Stimulated activated memory B cell treated with anti-CD40 and anti-IgM and Interleukin-4, amounts not matched to agents 10 μg/mL and 1 μg/mL and 100 μg/mL, for 72 hours (primary cell): Measurements from ENCODE around the gene C2orf92.
"Not testable (repeated sequence)": the region's sequence is repeated elsewhere in the genome, so short reads cannot be mapped to it uniquely, and the experiment has no call there.

Source experiments
- ATAC-seq: fragments of 150-1000 bp; cut with Tn5 transposase; 2 replicates; pipeline ENCODE4 v1.10.0; 2021
- H3K27ac Mint-ChIP-seq: one replicate; pipeline ENCODE4 v1.8.0; 2022; ENCODE audit warnings: mild to moderate bottlenecking, mixed read lengths
- H3K27me3 Mint-ChIP-seq: one replicate; pipeline ENCODE4 v1.8.0; 2022; ENCODE audit warnings: mixed read lengths
- H3K36me3 Mint-ChIP-seq: one replicate; pipeline ENCODE4 v1.8.0; 2022; ENCODE audit warnings: mixed read lengths
- H3K4me1 Mint-ChIP-seq: one replicate; pipeline ENCODE4 v1.8.0; 2022; ENCODE audit warnings: mixed read lengths
- H3K4me3 Mint-ChIP-seq: one replicate; pipeline ENCODE4 v1.8.0; 2022; ENCODE audit warnings: mild to moderate bottlenecking, moderate library complexity, mixed read lengths
- H3K9me3 Mint-ChIP-seq: one replicate; pipeline ENCODE4 v1.8.0; 2022; ENCODE audit warnings: mixed read lengths

Gene C2orf92

GRCh38 chr2:97670471-97670870 lies 958 bp downstream of the C2orf92 start:
- Mint-ChIP-seq H3K4me1 (peaks cover 26% of the 10 kb centered on the region), H3K27ac (no peak overlapping the region), H3K4me3 (no peak overlapping the region), H3K27me3 (peaks cover 6% of the 10 kb centered on the region), H3K36me3 (no peaks in the 10 kb centered on the region), H3K9me3 (no peaks in the 10 kb centered on the region)
- no peak for ATAC-seq

- Mint-ChIP-seq H3K4me3 (no peak overlapping the region), H3K36me3 (no peaks in the 10 kb centered on the region), H3K27me3 (peaks cover 6% of the 10 kb centered on the region), H3K9me3 (no peaks in the 10 kb centered on the region), H3K27ac (no peak overlapping the region), H3K4me1 (peaks cover 26% of the 10 kb centered on the region)
- no peak for ATAC-seq
Observed at GRCh38 chr2:97671526-97671925, 2.0 kb downstream of the C2orf92 start.

GRCh38 chr2:97672606-97673140 lies 3.2 kb downstream of the C2orf92 start:
- not testable (repeated sequence) for H3K27ac Mint-ChIP-seq, H3K4me3 Mint-ChIP-seq, ATAC-seq, H3K27me3 Mint-ChIP-seq, H3K36me3 Mint-ChIP-seq, H3K9me3 Mint-ChIP-seq
- peaks cover 26% of the 10 kb centered on the region for H3K4me1 Mint-ChIP-seq

GRCh38 chr2:97673182-97673914 lies 3.8 kb downstream of the C2orf92 start:
- peaks cover 6% of the 10 kb centered on the region for H3K27me3 Mint-ChIP-seq
- no peaks in the 10 kb centered on the region for H3K9me3 Mint-ChIP-seq
- no peak overlapping the region for H3K27ac Mint-ChIP-seq
- peaks cover 26% of the 10 kb centered on the region for H3K4me1 Mint-ChIP-seq
- no peak overlapping the region for H3K4me3 Mint-ChIP-seq
- ATAC-seq: peak; percentile 37
- no peaks in the 10 kb centered on the region for H3K36me3 Mint-ChIP-seq

- no peak overlapping the region for H3K4me3 Mint-ChIP-seq
- peaks cover 26% of the 10 kb centered on the region for H3K4me1 Mint-ChIP-seq
- no peak overlapping the region for H3K27ac Mint-ChIP-seq
- H3K9me3 Mint-ChIP-seq: no peaks in the 10 kb centered on the region
- H3K27me3 Mint-ChIP-seq: peaks cover 6% of the 10 kb centered on the region
- no peaks in the 10 kb centered on the region for H3K36me3 Mint-ChIP-seq
- peak; percentile 76 for ATAC-seq
Observed at GRCh38 chr2:97673915-97674283, 4.4 kb downstream of the C2orf92 start.

GRCh38 chr2:97675430-97676113 lies 6.1 kb downstream of the C2orf92 start:
- no peak overlapping the region for H3K27ac Mint-ChIP-seq
- H3K36me3 Mint-ChIP-seq: no peaks in the 10 kb centered on the region
- H3K4me1 Mint-ChIP-seq: peaks cover 21% of the 10 kb centered on the region
- H3K4me3 Mint-ChIP-seq: no peak overlapping the region
- peaks cover 3% of the 10 kb centered on the region for H3K9me3 Mint-ChIP-seq
- H3K27me3 Mint-ChIP-seq: peaks cover 6% of the 10 kb centered on the region
- no peak for ATAC-seq

GRCh38 chr2:97676620-97677019 lies 7.1 kb downstream of the C2orf92 start:
- H3K4me1 Mint-ChIP-seq: peaks cover 21% of the 10 kb centered on the region
- H3K9me3 Mint-ChIP-seq: peaks cover 3% of the 10 kb centered on the region
- no peak overlapping the region for H3K27ac Mint-ChIP-seq
- no peaks in the 10 kb centered on the region for H3K36me3 Mint-ChIP-seq
- no peak for ATAC-seq
- no peak overlapping the region for H3K4me3 Mint-ChIP-seq
- peaks cover 6% of the 10 kb centered on the region for H3K27me3 Mint-ChIP-seq

- Mint-ChIP-seq H3K4me3 (no peak overlapping the region), H3K36me3 (no peaks in the 10 kb centered on the region), H3K4me1 (peaks cover 21% of the 10 kb centered on the region), H3K27me3 (peaks cover 6% of the 10 kb centered on the region), H3K27ac (no peak overlapping the region), H3K9me3 (peaks cover 3% of the 10 kb centered on the region)
- ATAC-seq: no peak
Observed at GRCh38 chr2:97677480-97677879, 8.0 kb downstream of the C2orf92 start.

GRCh38 chr2:97678298-97678697 lies 8.8 kb downstream of the C2orf92 start:
- peaks cover 3% of the 10 kb centered on the region for H3K9me3 Mint-ChIP-seq
- H3K4me3 Mint-ChIP-seq: no peak overlapping the region
- H3K4me1 Mint-ChIP-seq: peaks cover 17% of the 10 kb centered on the region
- no peak overlapping the region for H3K27ac Mint-ChIP-seq
- peaks cover 4% of the 10 kb centered on the region for H3K27me3 Mint-ChIP-seq
- no peak for ATAC-seq
- H3K36me3 Mint-ChIP-seq: no peaks in the 10 kb centered on the region

GRCh38 chr2:97687235-97687634 lies 17.7 kb downstream of the C2orf92 start:
- not testable (repeated sequence) for H3K9me3 Mint-ChIP-seq, H3K36me3 Mint-ChIP-seq, H3K4me1 Mint-ChIP-seq, H3K4me3 Mint-ChIP-seq, H3K27ac Mint-ChIP-seq, ATAC-seq
- peaks cover 10% of the 10 kb centered on the region for H3K27me3 Mint-ChIP-seq

- Mint-ChIP-seq H3K27me3 (peaks cover 10% of the 10 kb centered on the region), H3K4me1 (peaks cover 8% of the 10 kb centered on the region), H3K36me3 (no peaks in the 10 kb centered on the region), H3K27ac (no peak overlapping the region), H3K4me3 (no peak overlapping the region), H3K9me3 (no peaks in the 10 kb centered on the region)
- ATAC-seq: peak; percentile 31
Observed at GRCh38 chr2:97688062-97688827, 18.7 kb downstream of the C2orf92 start.

GRCh38 chr2:97691166-97691565 lies 21.7 kb downstream of the C2orf92 start:
- ATAC-seq: peak; percentile 43
- Mint-ChIP-seq H3K36me3 (no peaks in the 10 kb centered on the region), H3K9me3 (no peaks in the 10 kb centered on the region), H3K4me1 (peaks cover 8% of the 10 kb centered on the region), H3K4me3 (no peak overlapping the region), H3K27ac (no peak overlapping the region), H3K27me3 (peaks cover 10% of the 10 kb centered on the region)

- Mint-ChIP-seq H3K4me3 (no peak overlapping the region), H3K27ac (no peak overlapping the region), H3K27me3 (peaks cover 9% of the 10 kb centered on the region), H3K36me3 (no peaks in the 10 kb centered on the region), H3K4me1 (peaks cover 8% of the 10 kb centered on the region), H3K9me3 (no peaks in the 10 kb centered on the region)
- no peak for ATAC-seq
Observed at GRCh38 chr2:97693476-97693875, 24.0 kb downstream of the C2orf92 start.

GRCh38 chr2:97695744-97696143 lies 26.2 kb downstream of the C2orf92 start:
- no peaks in the 10 kb centered on the region for H3K36me3 Mint-ChIP-seq
- no peak overlapping the region for H3K4me3 Mint-ChIP-seq
- H3K9me3 Mint-ChIP-seq: no peaks in the 10 kb centered on the region
- no peak for ATAC-seq
- H3K27me3 Mint-ChIP-seq: no peaks in the 10 kb centered on the region
- H3K4me1 Mint-ChIP-seq: peaks cover 15% of the 10 kb centered on the region
- no peak overlapping the region for H3K27ac Mint-ChIP-seq
